HG02840 (cell line): ENCODE data around the gene MIS18A.
"Not testable (repeated sequence)": the region's sequence is repeated elsewhere in the genome, so short reads cannot be mapped to it uniquely, and the experiment has no call there.

Experiments
- ATAC-seq: cut with Tn5 transposase; IDR thresholded peaks from one replicate; pipeline ENCODE4 v1.9.1; 2021; ENCODE audit warnings: mild to moderate bottlenecking, moderate library complexity, moderate number of reproducible peaks; ENCODE audit not compliant: unreplicated experiment, low FRiP score

MIS18A gene

GRCh38 chr21:32306021-32306780 is 27.4 kb upstream of the MIS18A start:
- no peak for ATAC-seq

- ATAC-seq, result no peak
These were observed 26.1 kb upstream of the MIS18A start for GRCh38 chr21:32304998-32305397.

- ATAC-seq, result no peak
These were observed 24.5 kb upstream of the MIS18A start for GRCh38 chr21:32303385-32303784.

GRCh38 chr21:32302560-32302959 is 23.7 kb upstream of the MIS18A start:
- no peak for ATAC-seq

- ATAC-seq, result no peak
These were observed 22.7 kb upstream of the MIS18A start for GRCh38 chr21:32301596-32301995.

GRCh38 chr21:32300117-32300681 is 21.4 kb upstream of the MIS18A start:
- ATAC-seq, result no peak

GRCh38 chr21:32299695-32300094 is 20.8 kb upstream of the MIS18A start:
- no peak for ATAC-seq

GRCh38 chr21:32298658-32299081 is 19.8 kb upstream of the MIS18A start, which contains the start of gene MRAP:
Gene MRAP, plus strand, starts transcription at chr21:32298855. Its CDS starts 117 bp downstream, at chr21:32298972.
- no peak for ATAC-seq

- no peak for ATAC-seq
These were observed 19.3 kb upstream of the MIS18A start for GRCh38 chr21:32298148-32298559.

- no peak for ATAC-seq
These were observed 18.6 kb upstream of the MIS18A start for GRCh38 chr21:32297449-32297848.

- ATAC-seq, result no peak
These were observed 6.6 kb upstream of the MIS18A start for GRCh38 chr21:32285476-32285875.

GRCh38 chr21:32282992-32283391 is 4.1 kb upstream of the MIS18A start:
- ATAC-seq, result no peak

- ATAC-seq, result no peak
These were observed 2.7 kb upstream of the MIS18A start for GRCh38 chr21:32281531-32281930.

- ATAC-seq, result no peak
These were observed 480 bp upstream of the MIS18A start for GRCh38 chr21:32279377-32279680.

- peak; percentile 7 for ATAC-seq
These were observed 746 bp downstream of the MIS18A start for GRCh38 chr21:32278103-32278502.

GRCh38 chr21:32276671-32277070 is 2.2 kb downstream of the MIS18A start:
- no peak for ATAC-seq

- ATAC-seq, result no peak
These were observed 8.1 kb downstream of the MIS18A start for GRCh38 chr21:32270748-32271147.

GRCh38 chr21:32265321-32265720 is 13.5 kb downstream of the MIS18A start:
- ATAC-seq, result not testable (repeated sequence)

GRCh38 chr21:32261929-32262328 is 16.9 kb downstream of the MIS18A start:
- no peak for ATAC-seq

- ATAC-seq, result no peak
These were observed 18.7 kb downstream of the MIS18A start for GRCh38 chr21:32260130-32260529.

- ATAC-seq, result not testable (repeated sequence)
These were observed 20.1 kb downstream of the MIS18A start for GRCh38 chr21:32258786-32259048.

- peak; percentile 62 for ATAC-seq
These were observed 20.7 kb downstream of the MIS18A start for GRCh38 chr21:32257962-32258785.
